ENCODE results near the gene NANOS1. TPM values are rescaled to one million over a fixed set of nuclear protein-coding genes. Genes with fewer than 3 reads are reported as not detected.

Gene NANOS1
- 6.0 TPM for polyA plus RNA-seq (ENCODE audit: insufficient read length)

- DNase-seq = peak; percentile 38
These were observed at the start of gene NANOS1 for GRCh38 chr10:119029613-119030420. Gene NANOS1 (plus strand): TSS chr10:119029714. CDS start chr10:119029802, 88 bp downstream.

GRCh38 chr10:118980135-118980865 lies 49.2 kb upstream of the NANOS1 start:
- DNase-seq = no peak

- no peak for DNase-seq
These were observed 48.6 kb upstream of the NANOS1 start for GRCh38 chr10:118980870-118981269.

GRCh38 chr10:118981946-118982345 lies 47.6 kb upstream of the NANOS1 start:
- DNase-seq = no peak

- no peak for DNase-seq
These were observed 47.1 kb upstream of the NANOS1 start for GRCh38 chr10:118982366-118982765.

GRCh38 chr10:118983263-118983662 lies 46.3 kb upstream of the NANOS1 start:
- no peak for DNase-seq

- no peak for DNase-seq
These were observed 43.9 kb upstream of the NANOS1 start for GRCh38 chr10:118985576-118985975.

- DNase-seq = no peak
These were observed 42.4 kb upstream of the NANOS1 start for GRCh38 chr10:118986815-118987790.

- DNase-seq = no peak
These were observed 39.2 kb upstream of the NANOS1 start for GRCh38 chr10:118990326-118990725.

GRCh38 chr10:118992496-118992895 lies 37.0 kb upstream of the NANOS1 start:
- DNase-seq = no peak

- DNase-seq = no peak
These were observed 36.3 kb upstream of the NANOS1 start for GRCh38 chr10:118993214-118993613.

- no peak for DNase-seq
These were observed 35.2 kb upstream of the NANOS1 start for GRCh38 chr10:118994321-118994720.

- no peak for DNase-seq
These were observed 33.8 kb upstream of the NANOS1 start for GRCh38 chr10:118995739-118996138.

GRCh38 chr10:118997379-118997778 lies 32.1 kb upstream of the NANOS1 start:
- DNase-seq = no peak

GRCh38 chr10:118998183-118998582 lies 31.3 kb upstream of the NANOS1 start:
- DNase-seq = no peak

GRCh38 chr10:119001717-119002500 lies 27.6 kb upstream of the NANOS1 start:
- DNase-seq = no peak

GRCh38 chr10:119003572-119004289 lies 25.8 kb upstream of the NANOS1 start:
- no peak for DNase-seq

GRCh38 chr10:119005362-119006043 lies 24.0 kb upstream of the NANOS1 start:
- no peak for DNase-seq

GRCh38 chr10:119006451-119007210 lies 22.9 kb upstream of the NANOS1 start:
- DNase-seq = no peak

- DNase-seq = no peak
These were observed 22.3 kb upstream of the NANOS1 start for GRCh38 chr10:119007211-119007574.

Measured in hindlimb muscle (tissue), 1 donor.